OCI-LY7 (cell line): ENCODE results near the gene ACSM2B. TPM values are rescaled to one million over a fixed set of nuclear protein-coding genes. Genes with fewer than 3 reads are reported as not detected.
"Not testable (repeated sequence)": the region's sequence is repeated elsewhere in the genome, so short reads cannot be mapped to it uniquely, and the experiment has no call there.

Source experiments
- BruUV-seq: library from RNA; stranded (reverse); fragments of 400-500 nt; replicated peaks from 2 replicates; lab custom pipeline; 2021; lab: Mats Ljungman, UMichigan
- CTCF ChIA-PET: fragments of 300-600 bp; sonication (Branson Sonifier 250); formaldehyde crosslinking; loops from one replicate; lab custom pipeline; 2022; ENCODE audit warnings: antibody characterized with exemption; ENCODE audit not compliant: unreplicated experiment; lab: Charles Lee
- POLR2A ChIA-PET: fragments of 300-600 bp; sonication (Branson Sonifier 250); formaldehyde crosslinking; loops from one replicate; lab custom pipeline; 2022; ENCODE audit warnings: antibody characterized with exemption; lab: Charles Lee
- DNase-seq: peaks from one replicate; pipeline ENCODE4 v3.0.0-alpha.2; 2015; ENCODE audit warnings: low spot score
- H2AFZ ChIP-seq: fragments of 200-600 bp; sonication (generic), shearing (Covaris generic); 2 replicates; pipeline ENCODE4 v1.6.1; 2014; ENCODE audit warnings: mild to moderate bottlenecking, antibody characterized with exemption, low read length, moderate library complexity
- H3K27ac ChIP-seq: fragments of 200-600 bp; sonication (generic); 2 replicates; pipeline ENCODE4 v1.5.1; 2014; ENCODE audit warnings: mixed run types, low read depth, mild to moderate bottlenecking, moderate library complexity, low read length, inconsistent platforms; ENCODE audit not compliant: poor library complexity, severe bottlenecking
- H3K36me3 ChIP-seq: fragments of 200-600 bp; sonication (generic); 2 replicates; pipeline ENCODE4 v1.6.1; 2014; ENCODE audit warnings: mild to moderate bottlenecking, antibody characterized with exemption, low read length, moderate library complexity, mixed read lengths; ENCODE audit not compliant: insufficient read depth
- H3K4me1 ChIP-seq: fragments of 200-600 bp; sonication (generic); 2 replicates; pipeline ENCODE4 v1.5.1; 2014; ENCODE audit warnings: mild to moderate bottlenecking, low read length; ENCODE audit not compliant: insufficient read depth, poor library complexity, severe bottlenecking
- H3K4me2 ChIP-seq: fragments of 200-600 bp; sonication (generic); 2 replicates; pipeline ENCODE4 v1.6.1; 2014; ENCODE audit warnings: mild to moderate bottlenecking, low read length
- H3K4me3 ChIP-seq: fragments of 200-600 bp; sonication (generic); 2 replicates; pipeline ENCODE4 v1.5.1; 2014; ENCODE audit warnings: mild to moderate bottlenecking, low read depth, low read length; ENCODE audit not compliant: poor library complexity, severe bottlenecking
- H3K79me2 ChIP-seq: fragments of 200-600 bp; sonication (generic); 2 replicates; pipeline ENCODE4 v1.6.1; 2016; ENCODE audit warnings: low read depth, mild to moderate bottlenecking, low read length, moderate library complexity, mixed read lengths; ENCODE audit not compliant: insufficient read depth
- H3K9me2 ChIP-seq: fragments of 200-600 bp; sonication (generic); 2 replicates; pipeline ENCODE4 v1.6.1; 2016; ENCODE audit warnings: mild to moderate bottlenecking, low read length, mixed read lengths; ENCODE audit not compliant: insufficient read depth
- H3K9me3 ChIP-seq: fragments of 200-600 bp; sonication (generic); 2 replicates; pipeline ENCODE4 v1.6.1; 2014; ENCODE audit warnings: mild to moderate bottlenecking, mixed run types, low read length, mixed read lengths
- H4K20me1 ChIP-seq: fragments of 200-600 bp; sonication (generic); 2 replicates; pipeline ENCODE4 v1.6.1; 2014; ENCODE audit warnings: mild to moderate bottlenecking, antibody characterized with exemption, low read length, moderate library complexity, mixed read lengths; ENCODE audit not compliant: insufficient read depth
- EZH2phosphoT487 ChIP-seq: fragments of 200-600 bp; sonication (generic); IDR thresholded peaks from 2 replicates; pipeline ENCODE4 v1.6.1; 2018; ENCODE audit warnings: low read depth, borderline replicate concordance, mild to moderate bottlenecking, mixed run types, antibody characterized with exemption, low read length, moderate library complexity, mixed read lengths
- intact Hi-C: fragments of 100-400 bp; cut with micrococcal nuclease; formaldehyde crosslinking; loops from one replicate; pipeline ENCODE4 v1.10.0; 2022; ENCODE audit not compliant: unreplicated experiment
- total RNA-seq, 2 experiments: library from RNA; depleted of rRNA in 1 of 2; stranded (reverse); fragments of >200 nt in 1 of 2; shearing (Covaris generic) in 1 of 2; gene quantifications; 2 replicates each; pipeline ENCODE4 v1.2.3, GENCODE V29; 2014 to 2022
- TF ChIP-seq, protein P1 (sequence below): fragments of 200-600 bp; sonication (generic); conservative IDR thresholded peaks from 2 replicates; pipeline ENCODE4 v1.5.1; 2014; ENCODE audit warnings: mild to moderate bottlenecking, antibody characterized with exemption, low read length, moderate library complexity, mixed read lengths

ACSM2B gene
- total RNA-seq, 2 experiments from 2014 or later: not detected

DNA sequence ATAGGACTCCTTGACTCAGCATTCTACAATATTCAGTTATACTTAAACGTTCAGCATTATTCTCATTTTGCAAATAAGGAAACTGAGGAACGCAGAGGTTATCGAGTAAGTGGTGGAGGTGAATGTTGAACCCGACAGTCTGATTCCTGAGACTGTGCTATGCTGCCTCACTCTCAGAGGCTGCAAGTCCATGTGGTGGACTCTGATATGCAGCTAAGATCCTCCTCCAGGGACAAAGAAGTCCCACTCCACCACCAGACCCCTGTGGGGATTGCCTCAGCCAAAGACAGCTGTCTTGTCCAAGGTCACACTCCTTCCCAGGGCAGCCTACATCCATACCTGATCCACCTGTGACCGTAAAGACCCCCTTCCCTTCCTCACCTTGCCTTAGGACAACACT, 37.5 kb downstream of the ACSM2B start:
- Histone ChIP-seq H3K4me3 (no peak overlapping the region), H3K9me2 (no peaks in the 10 kb centered on the region), H3K79me2 (no peaks in the 10 kb centered on the region), H4K20me1 (no peaks in the 10 kb centered on the region), H3K36me3 (no peaks in the 10 kb centered on the region), H2AFZ (no peak overlapping the region), H3K4me1 (no peaks in the 10 kb centered on the region), H3K4me2 (no peak overlapping the region), H3K9me3 (no peaks in the 10 kb centered on the region), H3K27ac (no peak overlapping the region)
- ChIA-PET CTCF (no interaction called here), POLR2A (no interaction called here)
- intact Hi-C loops: no loop called here
- no peak for DNase-seq
- TF ChIP-seq, protein P1, sequence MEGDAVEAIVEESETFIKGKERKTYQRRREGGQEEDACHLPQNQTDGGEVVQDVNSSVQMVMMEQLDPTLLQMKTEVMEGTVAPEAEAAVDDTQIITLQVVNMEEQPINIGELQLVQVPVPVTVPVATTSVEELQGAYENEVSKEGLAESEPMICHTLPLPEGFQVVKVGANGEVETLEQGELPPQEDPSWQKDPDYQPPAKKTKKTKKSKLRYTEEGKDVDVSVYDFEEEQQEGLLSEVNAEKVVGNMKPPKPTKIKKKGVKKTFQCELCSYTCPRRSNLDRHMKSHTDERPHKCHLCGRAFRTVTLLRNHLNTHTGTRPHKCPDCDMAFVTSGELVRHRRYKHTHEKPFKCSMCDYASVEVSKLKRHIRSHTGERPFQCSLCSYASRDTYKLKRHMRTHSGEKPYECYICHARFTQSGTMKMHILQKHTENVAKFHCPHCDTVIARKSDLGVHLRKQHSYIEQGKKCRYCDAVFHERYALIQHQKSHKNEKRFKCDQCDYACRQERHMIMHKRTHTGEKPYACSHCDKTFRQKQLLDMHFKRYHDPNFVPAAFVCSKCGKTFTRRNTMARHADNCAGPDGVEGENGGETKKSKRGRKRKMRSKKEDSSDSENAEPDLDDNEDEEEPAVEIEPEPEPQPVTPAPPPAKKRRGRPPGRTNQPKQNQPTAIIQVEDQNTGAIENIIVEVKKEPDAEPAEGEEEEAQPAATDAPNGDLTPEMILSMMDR: no peak
- TF ChIP-seq EZH2phosphoT487: no peak
- BruUV-seq: no TSS peak

DNA sequence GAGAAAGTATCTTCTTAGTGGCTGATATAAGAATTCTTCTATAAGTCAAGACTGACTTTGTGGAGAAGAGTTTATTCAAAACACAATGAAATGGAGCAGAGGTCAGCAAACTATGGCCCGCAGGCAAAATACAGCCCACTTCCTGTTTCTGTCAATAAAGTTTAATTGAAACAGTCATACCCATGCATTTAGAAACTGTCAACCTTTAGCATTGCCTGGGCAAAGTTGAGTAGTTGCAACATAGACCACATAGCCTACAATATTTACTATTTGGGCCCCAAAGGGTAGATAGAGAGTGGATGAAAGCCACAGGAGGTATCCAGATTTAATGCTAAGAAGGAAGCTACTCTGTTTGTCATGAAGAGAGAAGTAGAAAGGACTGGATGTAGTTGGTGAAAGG, 38.0 kb downstream of the ACSM2B start:
- no TSS peak for BruUV-seq
- no peak overlapping the region for H3K4me3 ChIP-seq
- no peak overlapping the region for H2AFZ ChIP-seq
- no peaks in the 10 kb centered on the region for H3K36me3 ChIP-seq
- no peaks in the 10 kb centered on the region for H3K79me2 ChIP-seq
- TF ChIP-seq EZH2phosphoT487: no peak
- TF ChIP-seq, protein P1: no peak
- no peak for DNase-seq
- intact Hi-C loops: no loop called here
- no peak overlapping the region for H3K4me2 ChIP-seq
- no peaks in the 10 kb centered on the region for H4K20me1 ChIP-seq
- no peaks in the 10 kb centered on the region for H3K9me2 ChIP-seq
- ChIA-PET POLR2A (no interaction called here), CTCF (no interaction called here)
- H3K27ac ChIP-seq: no peak overlapping the region
- H3K9me3 ChIP-seq: no peaks in the 10 kb centered on the region
- no peaks in the 10 kb centered on the region for H3K4me1 ChIP-seq

DNA sequence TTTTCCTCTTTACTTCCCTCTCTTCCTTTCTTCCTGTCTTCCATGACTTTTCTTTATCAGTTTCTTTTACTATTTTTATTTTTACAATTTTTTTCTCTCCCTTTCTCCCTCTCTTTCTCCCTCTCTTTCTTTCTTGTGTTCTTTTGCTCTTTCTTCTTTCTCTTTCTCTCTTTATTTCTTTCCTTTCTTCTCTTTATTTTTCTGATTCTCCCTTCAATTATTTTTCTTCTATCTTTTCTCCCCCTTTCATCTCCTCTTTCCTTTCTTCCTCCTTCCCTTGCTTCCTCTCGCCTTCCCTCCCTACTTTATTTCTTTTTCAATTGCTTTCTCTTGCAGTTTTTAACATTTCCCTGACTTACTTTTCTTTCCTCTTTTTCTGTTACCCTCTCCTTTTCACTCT, 39.5 kb downstream of the ACSM2B start:
- H3K9me2 ChIP-seq, H3K79me2 ChIP-seq, H3K4me1 ChIP-seq, BruUV-seq, H3K27ac ChIP-seq, H3K36me3 ChIP-seq, H4K20me1 ChIP-seq, CTCF ChIA-PET, DNase-seq, H3K4me3 ChIP-seq, intact Hi-C loops, H3K9me3 ChIP-seq, H3K4me2 ChIP-seq, POLR2A ChIA-PET, H2AFZ ChIP-seq: not testable (repeated sequence)

DNA sequence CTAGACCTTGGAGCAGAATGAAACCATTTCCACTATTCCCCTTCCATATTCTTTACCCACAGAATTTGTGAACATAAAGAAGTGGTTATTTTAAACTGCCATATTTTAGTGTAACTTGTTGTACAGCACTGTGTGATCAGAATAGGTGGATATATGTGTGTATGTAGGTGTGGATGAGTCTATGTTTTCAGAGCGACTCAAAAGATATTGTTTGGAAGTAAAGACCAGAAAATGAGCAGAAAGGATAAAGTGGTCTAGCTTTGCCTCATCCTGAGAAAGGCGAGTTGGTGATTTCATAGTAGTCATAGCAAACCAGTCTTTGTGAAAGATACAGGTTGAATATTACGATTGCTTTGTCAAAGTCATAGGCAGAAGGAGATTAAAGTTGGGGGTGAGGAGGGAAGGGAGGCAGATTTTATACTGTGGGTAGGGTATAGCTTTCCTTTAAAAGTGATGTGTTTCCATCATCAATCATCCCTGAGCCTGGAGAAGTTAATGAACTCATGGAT, 43.8 kb downstream of the ACSM2B start:
- H3K9me3 ChIP-seq, DNase-seq, H3K79me2 ChIP-seq, H4K20me1 ChIP-seq, H3K27ac ChIP-seq, H3K9me2 ChIP-seq, BruUV-seq, H3K36me3 ChIP-seq, H3K4me2 ChIP-seq, H3K4me1 ChIP-seq, POLR2A ChIA-PET, CTCF ChIA-PET, H2AFZ ChIP-seq, intact Hi-C loops, H3K4me3 ChIP-seq: not testable (repeated sequence)

DNA sequence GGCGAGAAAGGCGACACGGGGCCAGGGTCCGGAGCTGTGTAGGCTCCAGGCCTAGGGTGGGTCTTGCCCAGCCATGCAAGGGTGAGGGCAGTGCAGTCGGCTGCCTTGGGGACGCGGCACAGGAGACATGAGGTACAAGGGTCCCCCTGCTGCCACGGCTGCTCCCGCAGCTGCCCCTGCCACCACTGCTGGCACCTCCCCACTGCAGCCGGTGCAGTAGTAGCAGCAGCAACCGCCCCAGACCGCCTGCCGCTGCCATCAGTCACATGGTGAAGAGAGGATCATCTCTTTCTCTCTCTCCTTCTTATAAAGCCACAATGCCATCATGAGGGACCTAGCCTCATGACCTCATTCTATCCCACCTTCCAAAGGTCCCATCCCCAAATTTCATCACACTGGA, 44.4 kb downstream of the ACSM2B start:
- H3K4me1 ChIP-seq, H3K9me3 ChIP-seq, H4K20me1 ChIP-seq, H3K79me2 ChIP-seq, H3K9me2 ChIP-seq, H2AFZ ChIP-seq, intact Hi-C loops, H3K4me3 ChIP-seq, DNase-seq, H3K4me2 ChIP-seq, BruUV-seq, H3K36me3 ChIP-seq, POLR2A ChIA-PET, H3K27ac ChIP-seq, CTCF ChIA-PET: not testable (repeated sequence)
